GM18907 (cell line): ENCODE data around the gene RARS2.

Experiments used
- ATAC-seq: cut with Tn5 transposase; IDR thresholded peaks from one replicate; pipeline ENCODE4 v1.9.1; 2021; ENCODE audit warnings: mild to moderate bottlenecking, moderate library complexity; ENCODE audit not compliant: unreplicated experiment

The RARS2 gene

DNA sequence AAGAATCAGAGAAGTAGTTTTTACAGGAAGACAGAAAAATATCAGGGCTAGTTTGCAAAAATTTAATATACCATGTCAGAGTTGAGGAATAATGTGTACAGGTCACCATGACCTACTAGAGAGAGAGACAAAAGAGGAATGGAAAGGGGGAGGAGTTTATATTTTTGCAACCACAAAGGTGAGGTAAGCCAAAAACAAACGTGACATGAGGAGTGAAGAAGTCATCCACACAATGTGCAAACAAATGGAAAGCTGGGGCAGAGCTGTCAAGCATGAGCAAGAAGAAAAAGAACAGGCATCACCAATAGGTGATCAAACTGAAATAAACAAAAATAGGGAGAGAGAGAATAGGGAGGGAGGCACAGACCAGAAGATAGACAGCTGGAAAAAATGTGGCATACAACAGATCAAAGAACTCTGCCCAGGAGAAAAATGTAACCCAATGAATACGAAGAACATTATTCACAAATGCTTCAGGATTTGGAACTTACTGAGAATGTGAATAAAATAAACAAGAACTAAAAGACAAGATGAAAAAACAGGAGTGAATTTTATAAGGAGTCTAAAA is 15.5 kb downstream of the RARS2 start:
- no peak for ATAC-seq

DNA sequence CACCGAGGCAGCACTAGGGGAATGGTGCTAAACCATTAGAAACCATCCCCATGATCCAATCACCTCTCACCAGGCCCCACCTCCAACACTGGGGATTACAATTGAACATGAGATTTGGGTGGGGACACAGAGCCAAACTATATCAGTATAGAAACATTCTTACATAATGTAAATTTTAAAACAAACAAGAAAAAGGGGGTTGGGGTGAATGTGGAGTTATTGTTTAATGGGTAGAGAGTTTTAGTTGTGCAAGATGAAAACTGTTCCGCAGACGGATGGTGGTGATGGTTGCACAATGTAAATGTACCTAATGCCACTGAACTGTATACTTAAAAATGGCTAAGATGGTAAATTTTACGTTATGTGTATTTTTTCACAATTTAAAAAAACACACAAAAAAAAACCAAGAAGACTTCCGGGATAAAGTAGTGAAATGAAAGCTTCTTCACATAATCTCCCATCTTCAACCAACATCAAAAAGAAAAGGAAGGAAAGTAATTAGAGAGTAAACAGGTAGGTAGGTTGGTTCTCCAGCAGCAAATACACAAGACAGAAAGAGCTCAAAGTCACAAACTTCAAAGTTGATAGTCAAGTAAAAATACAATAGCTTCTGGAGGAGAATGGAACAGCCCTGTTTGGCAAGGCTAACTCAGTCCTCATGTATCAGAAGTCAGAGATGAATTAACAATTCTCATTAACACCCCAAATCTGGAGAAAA is 16.3 kb downstream of the RARS2 start:
- no peak for ATAC-seq

GRCh38 chr6:87572883-87573282 is 16.9 kb downstream of the RARS2 start:
- no peak for ATAC-seq

- no peak for ATAC-seq
Measured at GRCh38 chr6:87572021-87572420, 17.8 kb downstream of the RARS2 start.

GRCh38 chr6:87561017-87561416 is 28.8 kb downstream of the RARS2 start:
- ATAC-seq: no peak

GRCh38 chr6:87558446-87558845 is 31.3 kb downstream of the RARS2 start:
- no peak for ATAC-seq

- ATAC-seq: no peak
Measured at GRCh38 chr6:87555506-87555905, 34.3 kb downstream of the RARS2 start.

GRCh38 chr6:87553159-87553765 is 36.5 kb downstream of the RARS2 start:
- no peak for ATAC-seq

DNA sequence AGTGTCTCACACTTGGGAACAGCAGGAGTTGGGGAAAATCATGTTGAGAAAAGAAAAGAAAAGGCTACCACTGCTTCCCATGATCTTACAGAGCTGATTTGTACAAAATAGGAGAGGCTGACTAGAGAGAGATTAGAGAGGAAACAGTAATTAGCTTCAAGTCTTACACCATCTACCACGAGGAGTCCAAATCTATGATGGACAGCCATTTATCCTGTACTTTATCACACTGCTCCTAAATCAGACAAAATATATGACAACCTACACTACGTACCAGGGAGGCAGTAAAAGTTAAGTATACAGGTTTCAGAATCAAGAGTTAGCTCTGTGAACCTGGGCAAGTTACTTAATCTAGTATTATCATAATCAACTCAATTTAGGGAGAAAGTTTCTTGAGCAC is 38.0 kb downstream of the RARS2 start:
- ATAC-seq: no peak

GRCh38 chr6:87544474-87544735 is 45.4 kb downstream of the RARS2 start:
- no peak for ATAC-seq

GRCh38 chr6:87543696-87544473 is 45.9 kb downstream of the RARS2 start:
- ATAC-seq: no peak

GRCh38 chr6:87541744-87542143 is 48.0 kb downstream of the RARS2 start:
- ATAC-seq: no peak

DNA sequence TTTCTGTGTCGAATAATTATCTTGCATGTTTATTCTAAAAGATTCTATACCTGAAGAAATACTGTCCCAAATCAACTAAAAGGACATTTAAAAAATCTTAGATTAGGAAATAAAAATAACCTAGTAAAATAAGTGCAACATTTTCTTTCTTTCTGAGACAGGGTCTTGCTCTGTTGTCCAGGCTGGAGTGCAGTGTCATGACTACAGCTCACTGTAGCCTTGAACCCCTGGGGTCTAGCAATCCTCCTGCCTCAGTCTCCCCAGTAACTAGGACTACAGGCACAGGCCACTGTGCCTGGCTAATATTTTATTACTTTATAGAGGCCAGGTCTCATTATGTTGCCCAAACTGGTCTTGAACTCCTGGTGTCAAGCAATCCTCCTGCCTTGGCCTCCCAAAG is 48.7 kb downstream of the RARS2 start:
- ATAC-seq: no peak

- no peak for ATAC-seq
Measured at GRCh38 chr6:87540539-87540938, 49.2 kb downstream of the RARS2 start.

GRCh38 chr6:87539554-87539953 is 50.2 kb downstream of the RARS2 start:
- ATAC-seq: no peak

- ATAC-seq: no peak
Measured at GRCh38 chr6:87538510-87539260, 51.1 kb downstream of the RARS2 start.

DNA sequence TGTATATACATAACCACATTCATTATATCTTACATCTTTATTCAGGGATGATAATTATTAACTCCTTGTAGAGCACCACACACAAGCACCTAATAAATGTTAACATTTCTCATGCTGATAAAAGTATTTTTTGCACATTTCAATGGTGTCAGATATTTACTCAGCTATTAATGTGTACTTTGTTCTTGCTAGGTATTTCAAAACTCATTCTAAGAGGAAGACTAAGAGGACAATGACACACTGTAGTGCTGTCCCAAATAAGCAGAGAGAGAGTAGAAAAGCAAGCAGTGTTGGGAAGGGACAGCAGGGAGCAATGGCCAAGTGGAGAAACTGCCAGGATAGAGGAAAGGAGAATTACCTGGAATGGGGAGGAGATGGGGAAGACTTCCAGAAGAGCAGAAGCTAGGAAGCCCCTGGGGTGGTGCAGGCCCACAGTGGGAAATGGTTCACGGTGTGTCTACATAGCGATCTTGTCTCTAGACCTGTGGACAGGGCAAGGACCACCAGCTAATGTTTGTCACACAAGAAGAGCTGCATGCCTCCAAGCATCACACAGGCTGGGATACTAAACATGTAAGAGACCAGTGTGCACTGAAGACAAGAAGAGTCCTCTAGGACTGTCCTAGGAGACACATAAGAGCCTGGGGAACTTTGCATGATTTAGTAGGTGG is 55.3 kb downstream of the RARS2 start:
- no peak for ATAC-seq

GRCh38 chr6:87529221-87529620 is 60.6 kb downstream of the RARS2 start:
- ATAC-seq: no peak

DNA sequence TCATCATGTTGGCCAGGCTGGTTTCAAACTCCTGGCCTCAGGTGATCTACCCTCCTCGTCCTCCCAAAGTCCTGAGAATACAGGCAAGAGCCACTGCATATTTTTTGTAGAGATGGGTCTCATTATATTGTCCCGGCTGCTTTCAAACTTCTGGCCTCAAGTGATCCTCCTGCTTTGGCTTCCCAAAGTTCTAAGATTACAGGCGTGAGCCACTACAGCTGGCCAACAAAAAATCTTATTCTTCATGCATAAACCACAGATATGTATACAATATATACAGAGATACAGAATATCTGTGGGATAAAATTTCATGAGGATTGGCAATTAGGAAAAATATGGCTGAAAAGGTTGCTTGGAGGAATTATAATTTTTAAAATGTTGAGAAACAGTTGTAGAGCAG is 67.1 kb downstream of the RARS2 start:
- no peak for ATAC-seq

- no peak for ATAC-seq
Measured at GRCh38 chr6:87518453-87518852, 71.3 kb downstream of the RARS2 start.

DNA sequence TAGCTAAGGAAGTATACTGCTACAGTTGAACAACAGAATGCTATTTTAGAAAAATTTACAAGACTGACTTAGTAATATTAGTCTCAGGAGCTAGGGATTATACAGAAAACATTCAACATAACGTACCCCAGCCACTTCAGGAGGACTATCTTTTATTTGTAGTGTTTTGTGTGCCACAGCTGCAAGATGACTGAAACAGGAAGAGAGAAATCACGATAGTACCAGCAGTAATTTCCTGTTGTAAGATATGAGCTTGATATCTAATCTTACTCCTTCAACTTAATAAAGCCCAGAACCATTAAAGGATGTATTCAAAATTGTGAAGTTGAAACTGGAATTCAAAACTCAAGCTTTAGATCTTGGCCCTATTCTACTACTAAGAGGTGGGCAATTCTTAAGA is 75.0 kb downstream of the RARS2 start:
- ATAC-seq: no peak
